Body of pancreas (tissue), 4 donors: ENCODE measurements around the gene ZNF626. TPM values are rescaled to one million over a fixed set of nuclear protein-coding genes. Genes with fewer than 3 reads are reported as not detected.
"Not testable (repeated sequence)": the region's sequence is repeated elsewhere in the genome, so short reads cannot be mapped to it uniquely, and the experiment has no call there.

ENCODE experiments used
- ATAC-seq: fragments of 150-250 bp; one replicate; pipeline ENCODE4 v1.9.1; 2016
- DNase-seq, 4 donors: peaks; one replicate each; pipeline ENCODE4 v3.0.0-alpha.2; 2019
- H3K27ac ChIP-seq, 4 donors: fragments of 200-600 bp; sonication (generic); 1 replicate in 3 of 4; 2 replicates in 1 of 4; pipeline versions ENCODE4 v1.5.1 to v1.6.1; 2016 to 2019; ENCODE audit warnings: mild to moderate bottlenecking in 1 of 4, mixed read lengths in 1 of 4, moderate library complexity in 1 of 4
- H3K27me3 ChIP-seq, 2 donors: fragments of 200-600 bp; sonication (generic); one replicate each; pipeline ENCODE4 v1.6.0; 2016; ENCODE audit warnings: mild to moderate bottlenecking in 1 of 2
- H3K36me3 ChIP-seq, 2 donors: fragments of 200-600 bp; sonication (generic); replicated peaks in 1 of 2; 2 replicates each; pipeline ENCODE4 v1.5.1; 2016; ENCODE audit warnings: low read depth in 2 of 2; ENCODE audit not compliant: insufficient read depth in 1 of 2
- H3K4me1 ChIP-seq: fragments of 200-600 bp; sonication (generic); one replicate; pipeline ENCODE4 v1.6.0; 2016
- H3K4me3 ChIP-seq, 2 donors: fragments of 200-600 bp; sonication (generic); 1 replicate in 1 of 2; 2 replicates in 1 of 2; pipeline ENCODE4 v1.5.1; 2016 to 2019
- H3K9me3 ChIP-seq, 3 donors: fragments of 200-600 bp; sonication (generic); 1 replicate in 2 of 3; 2 replicates in 1 of 3; pipeline ENCODE4 v1.5.1; 2016
- CTCF ChIP-seq, 7 experiments: fragments of 450-650 bp in 4 of 7; fragments of 200-600 bp in 3 of 7; sonication (generic) in 3 of 7; IDR thresholded peaks; one replicate each; pipeline ENCODE4 v1.5.1; 2016 to 2019; ENCODE audit warnings: antibody characterized with exemption in 7 of 7
- POLR2A ChIP-seq, 3 donors: fragments of 450-650 bp; IDR thresholded peaks; one replicate each; pipeline ENCODE4 v1.6.1; 2016; ENCODE audit warnings: antibody characterized with exemption in 3 of 3, mild to moderate bottlenecking in 2 of 3
- WGBS, 2 donors: methylation state at CpG; one replicate each; pipeline ENCODE4 v1.1.5; 2017; 5-methylcytosine and 5-hydroxymethylcytosine counted together
- intact Hi-C: fragments of 100-400 bp; cut with DNase I; formaldehyde crosslinking; loops from one replicate; pipeline ENCODE4 v1.15.1; 2023
- total RNA-seq, 2 donors: library from RNA; depleted of rRNA; stranded (reverse); fragments of >200 nt; gene quantifications; one replicate each; pipeline ENCODE4 v1.1.0, GENCODE V29; 2016

The ZNF626 gene
- total RNA-seq, 2 donors from 2014 or later, result 4.0 to 11.4 TPM

GRCh38 chr19:20662421-20663105 lies 1.2 kb upstream of the ZNF626 start:
- ATAC-seq, result no peak
- intact Hi-C loops, result no loop called here
- no peak for DNase-seq
- no peak overlapping the region for H3K4me3 ChIP-seq
- H3K27ac ChIP-seq, result no peak overlapping the region
- TF ChIP-seq POLR2A (IDR thresholded peaks at IDR 0.05) (no peak), CTCF (IDR thresholded peaks at IDR 0.05) (no peak)
- H3K4me1 ChIP-seq, result peaks cover 27% of the 10 kb centered on the region
- no peaks in the 10 kb centered on the region for H3K9me3 ChIP-seq
- H3K27me3 ChIP-seq, result no peaks in the 10 kb centered on the region
- H3K36me3 ChIP-seq, result no peaks in the 10 kb centered on the region
- 79 to 82% methylated on average over 7 of the region's 7 CpGs for WGBS, 2 donors

- H3K9me3 ChIP-seq, result no peaks in the 10 kb centered on the region
- TF ChIP-seq POLR2A (IDR thresholded peaks at IDR 0.05) (no peak), CTCF (IDR thresholded peaks at IDR 0.05) (no peak)
- intact Hi-C loops, result no loop called here
- H3K27ac ChIP-seq, result peak overlapping the region; percentile 75 to 92 (median 84)
- no peaks in the 10 kb centered on the region for H3K27me3 ChIP-seq
- H3K4me3 ChIP-seq, result peak overlapping the region; percentile 63 to 76
- DNase-seq (no peak), ATAC-seq (no peak)
- no peaks in the 10 kb centered on the region for H3K36me3 ChIP-seq
- H3K4me1 ChIP-seq, result peaks cover 27% of the 10 kb centered on the region
- 22 to 48% methylated on average over 28 to 29 of the region's 29 CpGs for WGBS, 2 donors
These were observed 764 bp downstream of the ZNF626 start for GRCh38 chr19:20660473-20661140.

- intact Hi-C loops, result no loop called here
- no peak for TF ChIP-seq CTCF (IDR thresholded peaks at IDR 0.05)
- TF ChIP-seq POLR2A (IDR thresholded peaks at IDR 0.05), result no peak
- Histone ChIP-seq H3K4me3 (no peak overlapping the region), H3K4me1 (no peaks in the 10 kb centered on the region), H3K36me3 (peaks cover 0 to 8% of the 10 kb centered on the region in 2 donors), H3K9me3 (peaks cover 0 to 8% (median 2%) of the 10 kb centered on the region in 3 donors), H3K27me3 (no peaks in the 10 kb centered on the region), H3K27ac (no peak overlapping the region)
- ATAC-seq (no peak), DNase-seq (no peak)
- 95 to 98% methylated on average over 2 of the region's 2 CpGs for WGBS, 2 donors
These were observed 20.8 kb downstream of the ZNF626 start for GRCh38 chr19:20640545-20640944.

GRCh38 chr19:20640023-20640422 lies 21.3 kb downstream of the ZNF626 start:
- 93 to 94% methylated on average over 2 of the region's 2 CpGs for WGBS, 2 donors
- H3K4me3 ChIP-seq, result no peak overlapping the region
- H3K9me3 ChIP-seq, result peaks cover 0 to 10% (median 2%) of the 10 kb centered on the region in 3 donors
- intact Hi-C loops, result no loop called here
- peaks cover 0 to 8% of the 10 kb centered on the region in 2 donors for H3K36me3 ChIP-seq
- H3K27ac ChIP-seq, result no peak overlapping the region
- TF ChIP-seq POLR2A (IDR thresholded peaks at IDR 0.05) (no peak), CTCF (IDR thresholded peaks at IDR 0.05) (no peak)
- H3K27me3 ChIP-seq, result no peaks in the 10 kb centered on the region
- no peak for ATAC-seq
- no peak for DNase-seq
- no peaks in the 10 kb centered on the region for H3K4me1 ChIP-seq

- H3K27me3 ChIP-seq, H3K27ac ChIP-seq, DNase-seq, ATAC-seq, H3K4me1 ChIP-seq, intact Hi-C loops, H3K36me3 ChIP-seq, H3K4me3 ChIP-seq: not testable (repeated sequence)
- 85 to 91% methylated on average over 2 of the region's 2 CpGs for WGBS, 2 donors
- peaks cover 0 to 19% (median 0%) of the 10 kb centered on the region in 3 donors for H3K9me3 ChIP-seq
These were observed 36.8 kb downstream of the ZNF626 start for GRCh38 chr19:20624560-20624959.
